GM18870 (cell line): ENCODE results near the gene TSC22D3.
"Not testable (repeated sequence)": the region's sequence is repeated elsewhere in the genome, so short reads cannot be mapped to it uniquely, and the experiment has no call there.

Source experiments
- ATAC-seq: cut with Tn5 transposase; IDR thresholded peaks from one replicate; pipeline ENCODE4 v1.9.1; 2021; ENCODE audit warnings: moderate library complexity; ENCODE audit not compliant: unreplicated experiment

The TSC22D3 gene

GRCh38 chrX:107775734-107776511, at the start of gene TSC22D3:
Gene TSC22D3, minus strand, starts transcription at chrX:107775787. Its CDS starts 368 bp downstream, at chrX:107775419.
- peak; percentile 67 for ATAC-seq

- no peak for ATAC-seq
Observed at GRCh38 chrX:107823456-107823855, 47.9 kb upstream of the TSC22D3 start.

GRCh38 chrX:107823042-107823441, 47.5 kb upstream of the TSC22D3 start:
- ATAC-seq: no peak

GRCh38 chrX:107818900-107819521, 43.4 kb upstream of the TSC22D3 start:
- no peak for ATAC-seq

- not testable (repeated sequence) for ATAC-seq
Observed at GRCh38 chrX:107810053-107810452, 34.5 kb upstream of the TSC22D3 start.

- no peak for ATAC-seq
Observed at GRCh38 chrX:107805179-107805578, 29.6 kb upstream of the TSC22D3 start.

GRCh38 chrX:107804427-107804826, 28.8 kb upstream of the TSC22D3 start:
- ATAC-seq: no peak

GRCh38 chrX:107787827-107788226, 12.2 kb upstream of the TSC22D3 start:
- ATAC-seq: no peak

GRCh38 chrX:107780525-107780924, 4.9 kb upstream of the TSC22D3 start:
- ATAC-seq: no peak

GRCh38 chrX:107777536-107777832, 1.9 kb upstream of the TSC22D3 start, which contains the start of gene NCBP2L:
Gene NCBP2L, plus strand, starts transcription at chrX:107777733. Its CDS starts 16,488 bp downstream, at chrX:107794221.
- no peak for ATAC-seq

GRCh38 chrX:107776649-107777535, 1.3 kb upstream of the TSC22D3 start:
- ATAC-seq: peak; percentile 72

GRCh38 chrX:107775000-107775733, 420 bp downstream of the TSC22D3 start:
- ATAC-seq: peak; percentile 23

GRCh38 chrX:107773906-107774435, 1.6 kb downstream of the TSC22D3 start:
- no peak for ATAC-seq

GRCh38 chrX:107773206-107773605, 2.4 kb downstream of the TSC22D3 start:
- ATAC-seq: no peak

- ATAC-seq: no peak
Observed at GRCh38 chrX:107769581-107770317, 5.8 kb downstream of the TSC22D3 start.

GRCh38 chrX:107768051-107768450, 7.5 kb downstream of the TSC22D3 start:
- ATAC-seq: no peak

- ATAC-seq: no peak
Observed at GRCh38 chrX:107766470-107767150, 9.0 kb downstream of the TSC22D3 start.

GRCh38 chrX:107764845-107765608, 10.6 kb downstream of the TSC22D3 start:
- ATAC-seq: no peak

GRCh38 chrX:107763647-107764046, 11.9 kb downstream of the TSC22D3 start:
- no peak for ATAC-seq
